Measurements from ENCODE around the gene KRTAP5-10. TPM values are rescaled to one million over a fixed set of nuclear protein-coding genes. Genes with fewer than 3 reads are reported as not detected.

The KRTAP5-10 gene
- total and polyA plus RNA-seq, 8 donors, result 0.14 to 0.27 TPM; not detected in 6

DNA sequence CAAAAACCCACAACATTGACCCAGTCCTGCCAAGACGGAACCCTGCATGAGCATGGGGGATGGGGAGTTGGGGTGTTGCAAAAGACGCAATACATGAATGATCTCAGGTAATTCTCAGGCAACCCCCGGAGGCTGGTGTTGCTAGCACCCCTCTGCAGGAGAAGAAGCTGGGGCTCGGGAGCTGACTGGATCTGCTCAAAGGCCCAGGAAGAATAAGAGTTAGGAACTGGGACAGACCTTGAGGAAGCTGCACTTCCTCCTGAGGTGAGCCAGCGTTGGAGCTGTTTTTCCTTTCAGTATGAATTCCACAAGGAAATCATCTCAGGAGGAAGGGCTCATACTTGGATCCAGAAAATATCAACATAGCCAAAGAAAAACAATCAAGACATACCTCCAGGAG is 17.2 kb upstream of the KRTAP5-10 start, which contains the start of gene KRTAP5-9:
Gene KRTAP5-9, plus strand, starts transcription at position 301 of the 400 bp plus-strand sequence. CDS start 238 bp downstream, outside the sequence.
- DNase-seq (no peak), ATAC-seq (no peak)
- Histone ChIP-seq H3K27ac (no peak within 1 kb of the TSS), H3K27me3 (no peaks in the 10 kb centered on the region), H3K9me3 (no peaks in the 10 kb centered on the region), H3K4me3 (no peak within 1 kb of the TSS), H3K36me3 (no peaks in the 10 kb centered on the region), H3K4me1 (no peaks in the 10 kb centered on the region)
- intact Hi-C loops (cut with DNase I), result no loop called here
- TF ChIP-seq, protein P1, sequence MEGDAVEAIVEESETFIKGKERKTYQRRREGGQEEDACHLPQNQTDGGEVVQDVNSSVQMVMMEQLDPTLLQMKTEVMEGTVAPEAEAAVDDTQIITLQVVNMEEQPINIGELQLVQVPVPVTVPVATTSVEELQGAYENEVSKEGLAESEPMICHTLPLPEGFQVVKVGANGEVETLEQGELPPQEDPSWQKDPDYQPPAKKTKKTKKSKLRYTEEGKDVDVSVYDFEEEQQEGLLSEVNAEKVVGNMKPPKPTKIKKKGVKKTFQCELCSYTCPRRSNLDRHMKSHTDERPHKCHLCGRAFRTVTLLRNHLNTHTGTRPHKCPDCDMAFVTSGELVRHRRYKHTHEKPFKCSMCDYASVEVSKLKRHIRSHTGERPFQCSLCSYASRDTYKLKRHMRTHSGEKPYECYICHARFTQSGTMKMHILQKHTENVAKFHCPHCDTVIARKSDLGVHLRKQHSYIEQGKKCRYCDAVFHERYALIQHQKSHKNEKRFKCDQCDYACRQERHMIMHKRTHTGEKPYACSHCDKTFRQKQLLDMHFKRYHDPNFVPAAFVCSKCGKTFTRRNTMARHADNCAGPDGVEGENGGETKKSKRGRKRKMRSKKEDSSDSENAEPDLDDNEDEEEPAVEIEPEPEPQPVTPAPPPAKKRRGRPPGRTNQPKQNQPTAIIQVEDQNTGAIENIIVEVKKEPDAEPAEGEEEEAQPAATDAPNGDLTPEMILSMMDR (IDR thresholded peaks at IDR 0.05), result no peak

DNA sequence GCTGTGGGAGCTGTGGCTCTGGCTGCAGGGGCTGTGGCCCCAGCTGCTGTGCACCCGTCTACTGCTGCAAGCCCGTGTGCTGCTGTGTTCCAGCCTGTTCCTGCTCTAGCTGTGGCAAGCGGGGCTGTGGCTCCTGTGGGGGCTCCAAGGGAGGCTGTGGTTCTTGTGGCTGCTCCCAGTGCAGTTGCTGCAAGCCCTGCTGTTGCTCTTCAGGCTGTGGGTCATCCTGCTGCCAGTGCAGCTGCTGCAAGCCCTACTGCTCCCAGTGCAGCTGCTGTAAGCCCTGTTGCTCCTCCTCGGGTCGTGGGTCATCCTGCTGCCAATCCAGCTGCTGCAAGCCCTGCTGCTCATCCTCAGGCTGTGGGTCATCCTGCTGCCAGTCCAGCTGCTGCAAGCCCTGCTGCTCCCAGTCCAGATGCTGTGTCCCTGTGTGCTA is 16.6 kb upstream of the KRTAP5-10 start:
- intact Hi-C loops (cut with DNase I), result no loop called here
- DNase-seq, result no peak

DNA sequence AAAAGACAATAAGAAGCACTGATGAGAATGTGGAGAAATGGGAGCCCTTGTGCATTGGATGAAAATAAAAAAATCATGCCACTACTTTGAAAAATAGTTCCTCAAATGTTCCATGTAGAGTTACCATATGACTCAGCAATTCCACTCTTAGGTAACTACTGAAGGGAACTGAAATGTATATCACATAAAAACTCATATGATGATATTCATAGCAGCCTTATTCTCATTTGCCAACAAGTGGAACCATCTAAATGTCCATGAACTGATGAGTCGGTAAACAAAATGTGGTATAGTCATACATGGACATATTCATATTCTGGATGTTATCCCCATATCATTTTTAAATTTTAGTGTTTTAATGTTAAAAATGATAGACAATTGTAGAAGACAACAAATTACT is 13.7 kb upstream of the KRTAP5-10 start:
- TF ChIP-seq, protein P1 (IDR thresholded peaks at IDR 0.05), result no peak
- H3K4me1 ChIP-seq, result no peaks in the 10 kb centered on the region
- H3K27me3 ChIP-seq, result no peaks in the 10 kb centered on the region
- intact Hi-C loops (cut with DNase I), result no loop called here
- H3K36me3 ChIP-seq, result no peaks in the 10 kb centered on the region
- ATAC-seq (no peak), DNase-seq (no peak)
- H3K9me3 ChIP-seq, result no peaks in the 10 kb centered on the region
- no peak overlapping the region for H3K27ac ChIP-seq
- no peak overlapping the region for H3K4me3 ChIP-seq

More for the DNA sequence above, 16.6 kb upstream of the KRTAP5-10 start:
- no peaks in the 10 kb centered on the region for H3K4me1 ChIP-seq
- ATAC-seq, result no peak
- H3K27ac ChIP-seq, result no peak overlapping the region
- H3K4me3 ChIP-seq, result no peak overlapping the region
- no peaks in the 10 kb centered on the region for H3K9me3 ChIP-seq
- H3K36me3 ChIP-seq, result no peaks in the 10 kb centered on the region
- TF ChIP-seq, protein P1 (IDR thresholded peaks at IDR 0.05), result no peak
- H3K27me3 ChIP-seq, result no peaks in the 10 kb centered on the region

DNA sequence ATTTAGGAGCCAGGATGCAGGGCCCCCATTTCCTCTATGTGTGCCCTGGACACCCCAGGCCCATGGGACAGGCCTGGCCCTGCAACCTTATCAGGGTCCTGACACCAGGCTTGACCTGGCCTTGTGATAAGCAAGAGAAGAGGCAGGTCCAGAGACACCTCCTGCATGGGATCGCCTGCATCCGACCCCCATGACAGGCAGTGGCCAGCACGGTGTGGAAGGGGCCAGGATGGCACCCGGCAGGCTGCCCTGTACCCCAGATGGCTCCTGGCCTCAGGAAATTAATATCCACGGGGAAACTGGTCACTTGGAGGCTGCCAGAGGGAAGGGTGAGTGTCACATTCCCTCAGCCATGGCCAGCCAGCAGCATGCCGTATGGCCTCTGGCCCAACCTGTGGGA is 10.4 kb upstream of the KRTAP5-10 start:
- intact Hi-C loops (cut with DNase I), result no loop called here
- Histone ChIP-seq H3K9me3 (no peaks in the 10 kb centered on the region), H3K27ac (no peak overlapping the region), H3K36me3 (no peaks in the 10 kb centered on the region), H3K4me1 (no peaks in the 10 kb centered on the region), H3K4me3 (no peak overlapping the region), H3K27me3 (no peaks in the 10 kb centered on the region)
- TF ChIP-seq, protein P1 (IDR thresholded peaks at IDR 0.05), result no peak
- DNase-seq, result no peak
- ATAC-seq, result no peak

DNA sequence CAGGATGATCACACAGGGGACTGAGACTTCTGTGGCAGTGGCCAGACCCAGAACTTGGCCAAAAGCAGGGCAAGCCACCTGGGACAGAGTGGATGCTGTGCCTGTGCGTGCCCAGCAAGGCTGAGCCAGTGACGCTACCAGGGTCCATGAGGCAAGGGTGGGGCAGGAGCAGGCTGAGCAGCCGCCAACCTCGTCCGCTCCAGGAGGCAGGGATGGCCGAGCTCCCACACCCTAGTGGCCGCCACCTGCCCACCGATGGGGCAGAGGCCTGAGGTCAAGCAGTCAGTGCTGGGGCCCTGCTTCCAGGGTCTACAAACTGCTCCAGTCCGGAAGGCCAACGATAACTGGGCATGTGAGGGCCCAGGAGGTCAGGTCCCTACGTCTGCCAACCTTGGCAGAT is 9.9 kb upstream of the KRTAP5-10 start:
- no peak overlapping the region for H3K4me3 ChIP-seq
- DNase-seq, result no peak
- intact Hi-C loops (cut with DNase I), result no loop called here
- no peaks in the 10 kb centered on the region for H3K27me3 ChIP-seq
- H3K9me3 ChIP-seq, result no peaks in the 10 kb centered on the region
- ATAC-seq, result no peak
- H3K4me1 ChIP-seq, result no peaks in the 10 kb centered on the region
- no peak overlapping the region for H3K27ac ChIP-seq
- no peaks in the 10 kb centered on the region for H3K36me3 ChIP-seq
- TF ChIP-seq, protein P1 (IDR thresholded peaks at IDR 0.05), result no peak

Measured in left lung (tissue), 10 donors.